Mammary epithelial cell (primary cell): Measurements from ENCODE around the gene LPP.

ENCODE experiments used
- CTCF ChIP-seq, 2 donors: IDR thresholded peaks in 1 of 2; conservative IDR thresholded peaks in 1 of 2; 2 replicates each; pipeline ENCODE4 v1.5.1; 2011 to 2012; ENCODE audit warnings: inconsistent platforms in 2 of 2, low read length in 2 of 2, mild to moderate bottlenecking in 2 of 2, control low read depth in 1 of 2, low read depth in 1 of 2; ENCODE audit not compliant: insufficient read depth in 1 of 2; ENCODE audit errors: extremely low read depth in 1 of 2
- EZH2 ChIP-seq: IDR thresholded peaks from 2 replicates; pipeline ENCODE4 v1.6.1; 2012; ENCODE audit warnings: low read length, inconsistent platforms, borderline replicate concordance

- TF ChIP-seq EZH2 (no peak), CTCF (conservative IDR thresholded peaks at IDR 0.05 in 1 of 2, IDR thresholded peaks at IDR 0.05 in 1 of 2; ENCODE audit: extremely low read depth in 1 of 2, insufficient read depth in 1 of 2, low read depth in 1 of 2, low read length in 2 of 2) (no peak)
Measured at GRCh38 chr3:188505151-188505550, 351.2 kb downstream of the LPP start.
